Endodermal cell (in vitro differentiated cells): ENCODE data around the gene CCNJL. TPM values are rescaled to one million over a fixed set of nuclear protein-coding genes. Genes with fewer than 3 reads are reported as not detected.
A peak's percentile ranks its signal among the peaks of the same experiment; 100 is the strongest.

Experiments
- DNase-seq: peaks from one replicate; pipeline ENCODE4 v3.0.0-alpha.2; 2017
- H3K27ac ChIP-seq: 2 replicates; pipeline ENCODE4 v1.5.1; 2013; ENCODE audit warnings: mild to moderate bottlenecking, low read depth, low read length, moderate library complexity
- H3K27me3 ChIP-seq: 2 replicates; pipeline ENCODE4 v1.6.1; 2013; ENCODE audit warnings: mild to moderate bottlenecking, low read length, moderate library complexity; ENCODE audit not compliant: insufficient read depth, control insufficient read depth, poor library complexity, severe bottlenecking
- H3K36me3 ChIP-seq: 2 replicates; pipeline ENCODE4 v1.7.0; 2013; ENCODE audit warnings: mild to moderate bottlenecking, low read length, moderate library complexity; ENCODE audit not compliant: control insufficient read depth, insufficient read depth
- H3K4me1 ChIP-seq: one replicate; pipeline ENCODE4 v1.7.0; 2013; ENCODE audit warnings: low read length; ENCODE audit not compliant: control insufficient read depth, insufficient read depth
- H3K4me3 ChIP-seq: 2 replicates; pipeline ENCODE4 v1.5.1; 2013; ENCODE audit warnings: mild to moderate bottlenecking, low read length, moderate library complexity
- H3K9ac ChIP-seq: 2 replicates; pipeline ENCODE4 v1.6.1; 2013; ENCODE audit warnings: mild to moderate bottlenecking, low read length, moderate library complexity; ENCODE audit not compliant: poor library complexity, severe bottlenecking; ENCODE audit errors: extremely low read depth
- H3K9me3 ChIP-seq: 2 replicates; pipeline ENCODE4 v1.6.1; 2013; ENCODE audit warnings: mild to moderate bottlenecking, low read length, moderate library complexity; ENCODE audit not compliant: control insufficient read depth
- H3K27ac Mint-ChIP-seq: 2 replicates; pipeline ENCODE4 v1.8.0; 2020; ENCODE audit warnings: mixed read lengths
- H3K27me3 Mint-ChIP-seq: 2 replicates; pipeline ENCODE4 v1.8.0; 2021; ENCODE audit warnings: mild to moderate bottlenecking, mixed read lengths; ENCODE audit not compliant: insufficient read depth
- H3K36me3 Mint-ChIP-seq: 2 replicates; pipeline ENCODE4 v1.8.0; 2020; ENCODE audit warnings: low read depth, mixed read lengths
- H3K4me1 Mint-ChIP-seq: 2 replicates; pipeline ENCODE4 v1.8.0; 2020; ENCODE audit warnings: mixed read lengths
- H3K4me3 Mint-ChIP-seq: 2 replicates; pipeline ENCODE4 v1.8.0; 2020; ENCODE audit warnings: mild to moderate bottlenecking, moderate library complexity, mixed read lengths
- H3K9me3 Mint-ChIP-seq: 2 replicates; pipeline ENCODE4 v1.8.0; 2020; ENCODE audit warnings: mild to moderate bottlenecking, mixed read lengths
- WGBS, 2 experiments: methylation state at CpG; one replicate each; pipeline versions ENCODE4 v1.1.5 to v1.1.7; 2013; ENCODE audit warnings: missing lambda C conversion rate in 2 of 2, mixed read lengths in 1 of 2; ENCODE audit not compliant: insufficient coverage in 1 of 2, insufficient read length in 1 of 2; 5-methylcytosine and 5-hydroxymethylcytosine counted together
- total RNA-seq, 2 donors: library from RNA; stranded (reverse); fragmentation: NEBNext Ultra II Directional in 1 of 2; extraction: Animal tissue kit (Norgen Biotek cat#: 25700) in 1 of 2; gene quantifications; 2 replicates in 1 of 2; 3 replicates in 1 of 2; pipeline ENCODE4 v1.2.1, GENCODE V29; 2021
- TF ChIP-seq, protein P1 (sequence below): fragments of 200-600 bp; sonication (generic); conservative IDR thresholded peaks from 2 replicates; pipeline ENCODE4 v1.5.0; 2021; ENCODE audit warnings: antibody characterized with exemption, mild to moderate bottlenecking

The CCNJL gene
- total RNA-seq, 2 donors from 2014 or later: 14.1 to 18.7 TPM

GRCh38 chr5:160252916-160253315, 59.4 kb downstream of the CCNJL start:
- no peak overlapping the region for H3K27ac ChIP-seq
- H3K4me1 ChIP-seq: no peaks in the 10 kb centered on the region
- H3K9ac ChIP-seq: no peak overlapping the region
- no peak overlapping the region for H3K4me3 ChIP-seq
- TF ChIP-seq, protein P1, sequence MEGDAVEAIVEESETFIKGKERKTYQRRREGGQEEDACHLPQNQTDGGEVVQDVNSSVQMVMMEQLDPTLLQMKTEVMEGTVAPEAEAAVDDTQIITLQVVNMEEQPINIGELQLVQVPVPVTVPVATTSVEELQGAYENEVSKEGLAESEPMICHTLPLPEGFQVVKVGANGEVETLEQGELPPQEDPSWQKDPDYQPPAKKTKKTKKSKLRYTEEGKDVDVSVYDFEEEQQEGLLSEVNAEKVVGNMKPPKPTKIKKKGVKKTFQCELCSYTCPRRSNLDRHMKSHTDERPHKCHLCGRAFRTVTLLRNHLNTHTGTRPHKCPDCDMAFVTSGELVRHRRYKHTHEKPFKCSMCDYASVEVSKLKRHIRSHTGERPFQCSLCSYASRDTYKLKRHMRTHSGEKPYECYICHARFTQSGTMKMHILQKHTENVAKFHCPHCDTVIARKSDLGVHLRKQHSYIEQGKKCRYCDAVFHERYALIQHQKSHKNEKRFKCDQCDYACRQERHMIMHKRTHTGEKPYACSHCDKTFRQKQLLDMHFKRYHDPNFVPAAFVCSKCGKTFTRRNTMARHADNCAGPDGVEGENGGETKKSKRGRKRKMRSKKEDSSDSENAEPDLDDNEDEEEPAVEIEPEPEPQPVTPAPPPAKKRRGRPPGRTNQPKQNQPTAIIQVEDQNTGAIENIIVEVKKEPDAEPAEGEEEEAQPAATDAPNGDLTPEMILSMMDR: no peak
- no peaks in the 10 kb centered on the region for H3K9me3 ChIP-seq
- Mint-ChIP-seq H3K27me3 (no peaks in the 10 kb centered on the region), H3K4me1 (peaks cover 31% of the 10 kb centered on the region), H3K9me3 (no peaks in the 10 kb centered on the region), H3K36me3 (peaks cover 35% of the 10 kb centered on the region), H3K27ac (peak overlapping the region; percentile 39), H3K4me3 (no peak overlapping the region)
- WGBS, 2 experiments: 87 to 91% methylated on average over 6 to 9 of the region's 9 CpGs
- H3K36me3 ChIP-seq: peaks cover 23% of the 10 kb centered on the region
- DNase-seq: no peak
- no peaks in the 10 kb centered on the region for H3K27me3 ChIP-seq

- peak overlapping the region; percentile 36 for H3K27ac Mint-ChIP-seq
- peaks cover 28% of the 10 kb centered on the region for H3K36me3 Mint-ChIP-seq
- Histone ChIP-seq H3K27me3 (no peaks in the 10 kb centered on the region), H3K9me3 (no peaks in the 10 kb centered on the region), H3K27ac (no peak overlapping the region), H3K9ac (no peak overlapping the region), H3K36me3 (peaks cover 23% of the 10 kb centered on the region), H3K4me3 (no peak overlapping the region), H3K4me1 (no peaks in the 10 kb centered on the region)
- no peaks in the 10 kb centered on the region for H3K27me3 Mint-ChIP-seq
- no peaks in the 10 kb centered on the region for H3K9me3 Mint-ChIP-seq
- DNase-seq: no peak
- WGBS, 2 experiments: 93 to 98% methylated on average over 11 to 13 of the region's 14 CpGs
- H3K4me1 Mint-ChIP-seq: peaks cover 31% of the 10 kb centered on the region
- no peak overlapping the region for H3K4me3 Mint-ChIP-seq
- TF ChIP-seq, protein P1: no peak
These were observed 60.8 kb downstream of the CCNJL start for GRCh38 chr5:160251406-160252155.

DNA sequence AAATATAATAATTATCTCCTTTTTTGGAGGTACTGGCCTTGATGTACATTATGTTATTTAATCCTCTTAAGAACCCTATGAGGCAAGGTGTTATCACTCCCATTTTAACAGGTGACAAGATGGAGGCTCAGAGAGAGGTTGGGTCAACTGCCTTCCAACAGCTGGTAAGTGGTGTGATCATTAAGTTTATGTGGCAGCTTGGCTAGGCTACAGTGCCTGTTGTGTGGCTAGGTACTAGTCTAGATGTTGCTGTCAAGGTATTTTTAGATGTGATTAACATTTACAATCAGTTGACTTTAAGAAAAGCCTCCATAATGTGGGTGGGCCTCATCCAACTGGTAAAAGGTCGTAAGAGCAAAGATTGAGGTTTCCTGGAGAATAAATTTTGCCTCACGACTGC, 61.5 kb downstream of the CCNJL start:
- no peak overlapping the region for H3K27ac Mint-ChIP-seq
- Histone ChIP-seq H3K27ac (no peak overlapping the region), H3K4me1 (no peaks in the 10 kb centered on the region), H3K9ac (no peak overlapping the region), H3K36me3 (peaks cover 19% of the 10 kb centered on the region), H3K27me3 (no peaks in the 10 kb centered on the region), H3K9me3 (no peaks in the 10 kb centered on the region), H3K4me3 (no peak overlapping the region)
- 91 to 95% methylated on average over 2 of the region's 2 CpGs for WGBS, 2 experiments
- H3K27me3 Mint-ChIP-seq: no peaks in the 10 kb centered on the region
- peaks cover 31% of the 10 kb centered on the region for H3K4me1 Mint-ChIP-seq
- H3K9me3 Mint-ChIP-seq: no peaks in the 10 kb centered on the region
- no peak overlapping the region for H3K4me3 Mint-ChIP-seq
- peaks cover 25% of the 10 kb centered on the region for H3K36me3 Mint-ChIP-seq
- TF ChIP-seq, protein P1: no peak
- DNase-seq: no peak
